SK-MEL-5 (cell line): Measurements from ENCODE around the gene NT5M. TPM values are rescaled to one million over a fixed set of nuclear protein-coding genes. Genes with fewer than 3 reads are reported as not detected.

ENCODE experiments used
- DNase-seq: peaks from one replicate; pipeline ENCODE4 v3.0.0-alpha.2; 2016; ENCODE audit warnings: low read depth, low spot score
- in situ Hi-C: cut with HindIII; loops from 2 replicates; pipeline ENCODE4 v1.10.0; 2016; ENCODE audit warnings: low sequenced_read_pairs, high pct_unique_total_duplicates, low pct_unique_long_range_greater_than_20kb
- total RNA-seq: library from RNA; depleted of rRNA; stranded (reverse); fragments of >200 nt; shearing (Covaris generic); gene quantifications from 2 replicates; pipeline ENCODE4 v1.2.3, GENCODE V29; 2014

NT5M gene
- total RNA-seq, 1 experiment from 2014 or later = 11.0 TPM

- in situ Hi-C loops = no loop called here
- no peak for DNase-seq
Observed at GRCh38 chr17:17324616-17325015, 21.4 kb downstream of the NT5M start.

- in situ Hi-C loops = no loop called here
- DNase-seq = no peak
Observed at GRCh38 chr17:17325228-17325627, 22.1 kb downstream of the NT5M start.

- in situ Hi-C loops = no loop called here
Observed at GRCh38 chr17:17325816-17326215, 22.6 kb downstream of the NT5M start.

DNA sequence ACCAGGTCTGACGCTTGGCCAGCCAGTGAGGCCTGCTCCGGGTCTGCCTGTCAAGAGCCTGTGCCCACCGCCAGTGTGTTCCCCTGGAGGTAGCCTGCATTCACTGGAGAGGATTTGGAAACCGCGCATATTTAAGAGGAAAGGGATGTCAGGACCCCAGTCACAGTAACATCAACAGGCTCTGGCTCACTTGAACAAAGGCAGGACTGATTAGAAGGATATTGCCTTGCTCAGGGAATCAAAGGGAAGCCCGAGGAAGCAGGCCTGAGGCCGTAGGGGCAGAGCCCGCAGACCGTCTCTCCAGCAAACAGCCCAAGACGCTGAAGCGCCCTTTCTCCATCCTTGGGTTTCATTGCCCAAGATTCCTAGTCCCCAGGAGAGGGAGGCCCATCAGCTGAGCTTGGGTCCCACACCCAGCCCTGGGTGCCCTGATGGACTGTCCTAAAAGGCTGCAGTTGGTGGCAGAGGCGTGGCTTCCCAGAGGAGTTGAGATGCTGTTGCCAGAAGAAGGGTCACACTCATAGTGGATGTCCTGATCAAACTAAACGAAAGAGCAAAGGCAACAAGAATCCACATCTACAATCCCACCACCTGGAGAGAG lies 23.2 kb downstream of the NT5M start:
- in situ Hi-C loops = no loop called here
- DNase-seq = no peak

More at GRCh38 chr17:17325816-17326215, 22.6 kb downstream of the NT5M start:
- no peak for DNase-seq

DNA sequence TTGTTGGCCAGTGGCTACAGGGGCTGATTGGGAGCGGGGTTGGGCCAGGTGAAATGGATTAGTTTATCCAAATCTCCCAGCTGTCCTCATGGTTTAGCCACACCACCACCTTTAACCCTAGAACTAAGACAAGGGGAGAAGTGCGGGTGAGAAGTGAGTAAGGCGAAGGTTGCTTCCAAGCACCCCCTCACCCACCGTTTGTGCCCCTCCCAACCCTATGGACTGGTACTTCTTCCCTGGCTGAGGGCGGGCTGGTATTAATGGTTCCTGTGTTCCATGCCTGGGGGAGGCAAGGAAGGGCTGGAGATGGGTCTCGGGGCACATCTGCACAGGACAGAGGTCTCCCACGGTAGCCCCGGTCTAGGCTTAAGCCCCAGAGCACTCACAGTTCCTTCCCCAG lies 25.1 kb downstream of the NT5M start:
- in situ Hi-C loops = no loop called here
- DNase-seq = no peak

DNA sequence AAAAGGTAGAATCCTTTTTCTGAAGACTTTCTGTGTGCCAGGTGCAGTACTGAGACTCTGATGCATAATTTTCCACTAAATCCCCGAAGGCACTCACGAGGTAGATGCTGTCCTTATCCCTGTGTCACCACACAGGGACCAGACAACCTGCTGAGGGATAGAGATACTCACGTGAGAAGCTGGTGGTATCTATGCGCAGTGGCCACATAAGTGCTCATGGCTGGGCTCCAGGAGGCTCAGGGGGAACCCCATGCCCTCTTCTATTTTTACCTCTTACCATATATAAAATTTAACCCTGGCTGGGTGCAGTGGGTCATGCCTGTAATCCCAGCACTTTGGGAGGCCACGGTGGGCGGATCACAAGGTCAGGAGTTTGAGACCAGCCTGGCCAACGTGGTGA lies 38.3 kb downstream of the NT5M start:
- in situ Hi-C loops = no loop called here
- DNase-seq = no peak

- no peak for DNase-seq
- in situ Hi-C loops = no loop called here
Observed at GRCh38 chr17:17342242-17342945, 39.2 kb downstream of the NT5M start.

GRCh38 chr17:17343160-17343735 lies 40.1 kb downstream of the NT5M start:
- no peak for DNase-seq
- in situ Hi-C loops = no loop called here

GRCh38 chr17:17343896-17344506 lies 40.8 kb downstream of the NT5M start:
- in situ Hi-C loops = no loop called here
- no peak for DNase-seq

- peak; percentile 39 for DNase-seq
- in situ Hi-C loops = no loop called here
Observed at GRCh38 chr17:17344507-17345293, 41.5 kb downstream of the NT5M start.

DNA sequence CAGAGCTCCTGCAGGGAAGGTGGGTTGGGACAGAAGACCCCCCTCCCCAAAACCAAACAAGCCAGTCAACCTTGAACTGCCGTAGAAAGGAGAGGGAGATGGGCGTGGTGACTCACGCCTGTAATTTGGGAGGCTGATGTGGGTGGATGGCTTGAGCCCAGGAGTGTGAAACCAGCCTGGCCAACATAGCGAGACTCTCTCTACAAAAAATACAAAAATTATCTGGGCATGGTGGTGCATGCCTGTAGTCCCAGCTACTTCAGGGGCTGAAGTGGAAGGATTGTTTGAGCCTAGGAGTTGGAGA lies 42.1 kb downstream of the NT5M start:
- in situ Hi-C loops = no loop called here
- no peak for DNase-seq

DNA sequence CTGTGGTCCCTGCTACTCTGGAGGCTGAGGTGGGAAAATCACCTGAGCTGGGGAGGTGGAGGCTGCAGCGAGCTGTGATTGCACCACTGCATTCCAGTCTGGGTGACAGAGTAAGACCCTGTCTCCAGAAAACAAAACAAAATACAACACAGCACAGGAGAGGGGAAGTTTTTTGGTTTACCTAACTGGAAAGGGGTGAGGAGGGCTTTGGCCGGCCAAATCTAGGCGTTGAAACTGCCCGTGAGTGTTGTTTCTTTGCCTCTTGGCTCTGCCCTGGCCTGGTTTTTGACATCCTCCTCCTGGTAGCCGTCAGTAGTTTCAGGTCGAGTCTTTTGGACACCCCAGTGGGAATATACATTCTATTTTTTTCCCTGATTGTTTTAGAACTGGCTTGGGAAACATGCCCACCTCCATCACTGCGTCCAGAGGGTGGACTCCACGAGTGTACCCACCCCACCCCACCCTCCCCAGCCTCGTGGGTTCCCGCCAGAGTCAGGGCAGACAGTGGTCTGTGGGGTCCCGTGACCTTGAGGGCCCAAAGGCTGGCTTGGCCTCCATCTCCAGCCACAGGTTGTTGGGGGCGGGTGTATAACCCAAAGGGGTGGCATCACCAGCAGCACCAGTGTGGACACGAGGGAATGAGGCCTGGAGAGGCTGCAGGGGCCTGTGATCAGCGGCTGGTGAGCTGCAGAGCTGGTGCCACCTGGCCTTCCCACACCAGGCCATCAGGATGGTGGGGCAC lies 42.7 kb downstream of the NT5M start:
- DNase-seq = no peak
- in situ Hi-C loops = no loop called here

DNA sequence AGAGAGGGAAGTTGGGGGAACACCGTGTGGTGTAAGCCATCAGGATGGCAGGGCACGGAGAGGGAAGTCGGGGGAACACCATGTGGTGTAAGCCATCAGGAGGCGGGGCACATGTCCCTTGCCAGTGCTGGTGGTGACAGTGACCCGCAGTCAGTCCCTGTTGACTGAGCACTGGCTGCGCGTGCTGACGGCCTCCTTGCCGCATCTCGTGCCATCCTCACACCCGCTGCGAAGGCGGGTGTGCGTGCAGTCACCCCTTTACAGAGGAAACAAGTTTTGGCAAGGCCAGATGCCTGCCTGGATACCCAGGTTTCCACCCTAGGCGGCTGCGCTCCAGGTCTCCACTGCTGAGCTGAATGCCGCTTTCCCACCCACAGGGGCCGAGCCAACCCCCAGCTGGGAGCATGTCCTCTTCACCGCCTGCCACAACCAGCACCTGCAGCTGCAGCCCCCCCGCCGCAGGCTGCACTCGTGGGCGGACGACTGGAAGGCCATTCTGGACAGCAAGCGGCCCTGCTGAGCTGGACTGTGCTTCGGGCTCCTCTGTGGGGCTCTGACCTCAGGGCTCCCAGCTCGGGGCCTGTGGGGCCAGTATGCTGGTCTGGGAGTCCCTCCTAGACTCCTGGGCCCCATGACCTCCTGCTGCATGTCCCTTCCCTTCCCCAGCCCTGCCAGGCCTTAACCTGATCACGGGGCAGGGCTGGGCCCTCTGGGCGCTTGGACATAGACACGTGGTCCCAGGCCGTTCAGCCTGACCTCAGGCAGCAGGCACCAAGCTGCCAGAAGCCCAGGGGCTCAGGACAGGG lies 43.5 kb downstream of the NT5M start:
- in situ Hi-C loops = no loop called here
- no peak for DNase-seq

DNA sequence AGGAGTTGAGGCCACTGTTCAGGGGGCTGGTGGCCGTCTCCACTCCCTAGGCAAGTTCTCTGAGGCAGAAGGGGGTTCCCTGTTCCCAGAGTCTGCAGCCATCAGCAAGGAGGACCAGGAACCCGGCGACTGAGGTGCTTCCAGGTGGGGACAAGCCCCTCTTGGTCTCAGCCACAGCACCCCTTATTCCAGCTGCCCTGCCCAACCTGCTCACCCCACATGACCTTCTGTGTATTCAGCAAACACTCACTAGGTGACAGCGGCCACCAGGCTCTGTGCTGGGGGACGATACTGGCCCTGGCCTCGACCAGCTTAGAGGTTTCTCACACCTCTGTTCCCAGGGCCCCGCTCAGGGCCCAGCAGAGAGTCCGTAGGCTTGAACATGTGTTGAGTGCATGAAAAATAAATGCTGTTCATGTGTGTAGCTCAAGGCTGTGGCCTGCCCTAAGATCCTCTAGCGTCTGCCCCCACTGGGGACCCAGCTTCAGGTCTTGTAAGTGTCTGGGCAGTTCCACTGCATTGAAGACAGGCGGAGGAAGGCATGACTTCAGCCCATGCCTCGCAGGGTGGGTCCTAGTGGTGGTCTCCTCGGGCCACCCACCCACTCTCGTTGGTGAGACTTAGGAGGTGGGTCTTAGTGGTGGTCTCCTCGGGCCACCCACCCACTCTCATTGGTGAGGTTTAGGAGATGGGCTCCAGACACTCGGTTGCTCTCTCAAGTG lies 44.2 kb downstream of the NT5M start:
- in situ Hi-C loops = no loop called here
- DNase-seq = no peak

- in situ Hi-C loops = no loop called here
- DNase-seq = no peak
Observed at GRCh38 chr17:17347956-17348871, 45.0 kb downstream of the NT5M start.
